Endothelial cell of umbilical vein (primary cell): Measurements from ENCODE around the gene MRGPRD. TPM values are rescaled to one million over a fixed set of nuclear protein-coding genes. Genes with fewer than 3 reads are reported as not detected.

Experiments
- BruUV-seq: library from RNA; stranded (reverse); fragments of 400-500 nt; replicated peaks from 2 replicates; lab custom pipeline; 2021; lab: Mats Ljungman, UMichigan
- CTCF ChIA-PET: fragments of 300-600, 350-600 bp; sonication (Branson Sonifier 250); formaldehyde crosslinking; loops from one replicate; lab custom pipeline; 2021; ENCODE audit warnings: antibody characterized with exemption, inconsistent platforms; lab: Charles Lee
- POLR2A ChIA-PET: fragments of 300-600, 350-600 bp; sonication (Branson Sonifier 250); formaldehyde crosslinking; loops from one replicate; lab custom pipeline; 2021; ENCODE audit warnings: antibody characterized with exemption, inconsistent platforms; lab: Charles Lee
- DNase-seq: peaks from one replicate; pipeline ENCODE4 v3.0.0-alpha.2; 2011; ENCODE audit warnings: low read depth, low spot score
- FAIRE-seq: peaks from 2 replicates; lab custom pipeline; 2011; peaks lifted over from hg19 to GRCh38; lab: Jason Lieb, UNC
- H2AFZ ChIP-seq: 2 replicates; pipeline ENCODE4 v1.6.0; 2012; ENCODE audit warnings: low read depth, low read length, control low read depth, inconsistent platforms
- H3K27ac ChIP-seq: 2 replicates; pipeline ENCODE4 v1.5.1; 2011; ENCODE audit warnings: low read depth, mild to moderate bottlenecking, control low read depth, low read length, moderate library complexity; ENCODE audit not compliant: insufficient read depth
- H3K27me3 ChIP-seq, 2 experiments: 2 replicates each; pipeline versions ENCODE4 v1.6.0 to v1.6.1; 2011; ENCODE audit warnings: low read length in 2 of 2, mixed read lengths in 1 of 2; ENCODE audit not compliant: control insufficient read depth in 2 of 2, insufficient read depth in 2 of 2
- H3K36me3 ChIP-seq, 2 experiments: 2 replicates in 1 of 2; 3 replicates in 1 of 2; pipeline ENCODE4 v1.5.1; 2011; ENCODE audit warnings: low read length in 2 of 2, mild to moderate bottlenecking in 1 of 2, moderate library complexity in 1 of 2; ENCODE audit not compliant: control insufficient read depth in 2 of 2, insufficient read depth in 2 of 2; ENCODE audit errors: extremely low read depth in 1 of 2
- H3K4me1 ChIP-seq: 3 replicates; pipeline ENCODE4 v1.5.1; 2011; ENCODE audit warnings: mild to moderate bottlenecking, low read length; ENCODE audit not compliant: control insufficient read depth, insufficient read depth; ENCODE audit errors: extremely low read depth
- H3K4me2 ChIP-seq: 2 replicates; pipeline ENCODE4 v1.6.1; 2011; ENCODE audit warnings: low read length, control low read depth, mixed read lengths; ENCODE audit not compliant: insufficient read depth
- H3K4me3 ChIP-seq, 3 experiments: fragments of 200-600 bp in 1 of 3; sonication (generic), shearing (Covaris generic) in 1 of 3; replicated peaks in 1 of 3; 2 replicates each; pipeline ENCODE4 v1.5.1; 2011 to 2016; ENCODE audit warnings: control low read depth in 3 of 3, low read length in 3 of 3, mild to moderate bottlenecking in 2 of 3, inconsistent platforms in 1 of 3, low read depth in 1 of 3, moderate library complexity in 1 of 3; ENCODE audit not compliant: insufficient read depth in 1 of 3
- H3K79me2 ChIP-seq: 2 replicates; pipeline ENCODE4 v1.6.0; 2012; ENCODE audit warnings: low read length, inconsistent platforms; ENCODE audit not compliant: control insufficient read depth, insufficient read depth
- H3K9ac ChIP-seq: replicated peaks from 2 replicates; pipeline ENCODE3; 2011; ENCODE audit warnings: low read length, control low read depth; ENCODE audit not compliant: insufficient read depth; ENCODE audit errors: extremely low read depth
- H3K9me1 ChIP-seq: replicated peaks from 3 replicates; pipeline ENCODE4 v1.6.0; 2011; ENCODE audit warnings: mild to moderate bottlenecking, low read length; ENCODE audit not compliant: control insufficient read depth, insufficient read depth; ENCODE audit errors: extremely low read depth
- H3K9me3 ChIP-seq: replicated peaks from 2 replicates; pipeline ENCODE4 v1.5.1; 2012; ENCODE audit warnings: low read length, inconsistent platforms; ENCODE audit not compliant: control insufficient read depth, insufficient read depth
- H4K20me1 ChIP-seq: replicated peaks from 2 replicates; pipeline ENCODE3; 2011; ENCODE audit warnings: mild to moderate bottlenecking, low read length; ENCODE audit not compliant: control insufficient read depth, insufficient read depth; ENCODE audit errors: extremely low read depth
- EZH2 ChIP-seq: IDR thresholded peaks from 2 replicates; pipeline ENCODE4 v1.6.1; 2012; ENCODE audit warnings: borderline replicate concordance, low read depth, mild to moderate bottlenecking, moderate library complexity, low read length, inconsistent platforms; ENCODE audit not compliant: severe bottlenecking
- FOS ChIP-seq: IDR thresholded peaks from 2 replicates; pipeline ENCODE4 v1.6.1; 2011; ENCODE audit warnings: mild to moderate bottlenecking, low read length, moderate library complexity, borderline replicate concordance; ENCODE audit not compliant: insufficient read depth
- GATA2 ChIP-seq: IDR thresholded peaks from 2 replicates; pipeline ENCODE4 v1.7.0; 2011; ENCODE audit warnings: low read depth, mild to moderate bottlenecking, moderate library complexity, mixed read lengths, low read length; ENCODE audit not compliant: insufficient read length, insufficient read depth
- JUN ChIP-seq: IDR thresholded peaks from 2 replicates; pipeline ENCODE4 v1.6.1; 2011; ENCODE audit warnings: borderline replicate concordance, low read depth; ENCODE audit not compliant: insufficient read length, insufficient read depth
- MYC ChIP-seq: IDR thresholded peaks from one replicate; pipeline ENCODE4 v1.6.1; 2011; ENCODE audit warnings: mild to moderate bottlenecking, low read depth, low read length
- POLR2A ChIP-seq: IDR thresholded peaks from 2 replicates; pipeline ENCODE4 v1.6.1; 2012; ENCODE audit warnings: low read depth, mild to moderate bottlenecking, control low read depth, low read length
- POLR2AphosphoS5 ChIP-seq: IDR thresholded peaks from 2 replicates; pipeline ENCODE4 v1.6.1; 2012; ENCODE audit warnings: low read depth, mild to moderate bottlenecking, control low read depth, low read length, moderate library complexity; ENCODE audit not compliant: insufficient read depth
- dilution Hi-C: fragments of 300-500 bp; cut with MboI; formaldehyde crosslinking; loops from one replicate; pipeline ENCODE4 v1.15.0; 2019; ENCODE audit warnings: low sequenced_read_pairs; ENCODE audit not compliant: extremely low pct_ligation_motif_present
- intact Hi-C: fragments of 100-400 bp; cut with micrococcal nuclease; formaldehyde crosslinking; loops from one replicate; pipeline ENCODE4 v1.10.0; 2022
- polyA plus RNA-seq, 4 experiments: library from polyadenylated mRNA; depleted of rRNA in 3 of 4; stranded (reverse) in 3 of 4; unstranded in 1 of 4; fragments of >200 nt; gene quantifications; 2 replicates each; pipeline versions ENCODE4 v1.2.1 to v1.2.3, GENCODE V29; 2011 to 2012; ENCODE audit warnings: missing spikeins in 1 of 4
- total RNA-seq: library from RNA; stranded (reverse); gene quantifications from 2 replicates; pipeline ENCODE4 v1.2.3, GENCODE V29; 2021
- TF ChIP-seq, protein P1 (sequence below), 2 donors: IDR thresholded peaks; 1 replicate in 1 of 2; 2 replicates in 1 of 2; pipeline ENCODE4 v1.5.1; 2011; ENCODE audit warnings: low read length in 2 of 2, mild to moderate bottlenecking in 2 of 2, moderate library complexity in 2 of 2, control low read depth in 1 of 2, inconsistent platforms in 1 of 2, low read depth in 1 of 2; ENCODE audit not compliant: insufficient read depth in 1 of 2; ENCODE audit errors: extremely low read depth in 1 of 2
- TF ChIP-seq, protein P2 (sequence below): IDR thresholded peaks from 2 replicates; pipeline ENCODE4 v1.6.1; 2011; ENCODE audit not compliant: insufficient read depth, insufficient read length

The MRGPRD gene
- total and polyA plus RNA-seq, 2 donors (not counting 3 experiments of a cell fraction or from before 2014, with no cell fraction given), result not detected

DNA sequence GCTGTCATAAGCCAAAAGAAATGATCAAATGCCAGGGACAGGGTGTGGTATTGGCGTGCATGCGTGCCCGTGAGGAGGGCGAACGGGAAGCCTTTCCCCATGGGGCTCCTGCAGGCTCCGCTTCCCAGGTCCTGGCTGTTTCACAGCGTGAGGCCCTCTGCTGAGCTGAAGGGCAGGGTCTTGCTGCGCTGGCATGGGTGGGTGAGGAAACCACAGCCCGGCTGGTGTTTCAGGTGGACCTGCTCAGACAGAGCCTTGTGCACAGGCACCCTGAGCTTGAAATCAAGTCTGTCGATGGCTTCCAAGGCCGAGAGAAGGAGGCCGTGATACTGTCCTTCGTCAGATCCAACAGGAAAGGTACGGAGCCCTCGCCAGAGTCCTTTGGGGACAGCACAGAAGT is 45.7 kb downstream of the MRGPRD start:
- no peak for DNase-seq
- no peak for FAIRE-seq
- H3K9ac ChIP-seq, result no peak overlapping the region
- no peaks in the 10 kb centered on the region for H3K9me3 ChIP-seq
- intact Hi-C loops, result no loop called here
- dilution Hi-C loops, result no loop called here
- H3K27me3 ChIP-seq, result no peaks in the 10 kb centered on the region
- TF ChIP-seq JUN (no peak), MYC (no peak), FOS (no peak), POLR2AphosphoS5 (no peak), GATA2 (no peak), POLR2A (no peak), EZH2 (no peak)
- TF ChIP-seq, protein P1, sequence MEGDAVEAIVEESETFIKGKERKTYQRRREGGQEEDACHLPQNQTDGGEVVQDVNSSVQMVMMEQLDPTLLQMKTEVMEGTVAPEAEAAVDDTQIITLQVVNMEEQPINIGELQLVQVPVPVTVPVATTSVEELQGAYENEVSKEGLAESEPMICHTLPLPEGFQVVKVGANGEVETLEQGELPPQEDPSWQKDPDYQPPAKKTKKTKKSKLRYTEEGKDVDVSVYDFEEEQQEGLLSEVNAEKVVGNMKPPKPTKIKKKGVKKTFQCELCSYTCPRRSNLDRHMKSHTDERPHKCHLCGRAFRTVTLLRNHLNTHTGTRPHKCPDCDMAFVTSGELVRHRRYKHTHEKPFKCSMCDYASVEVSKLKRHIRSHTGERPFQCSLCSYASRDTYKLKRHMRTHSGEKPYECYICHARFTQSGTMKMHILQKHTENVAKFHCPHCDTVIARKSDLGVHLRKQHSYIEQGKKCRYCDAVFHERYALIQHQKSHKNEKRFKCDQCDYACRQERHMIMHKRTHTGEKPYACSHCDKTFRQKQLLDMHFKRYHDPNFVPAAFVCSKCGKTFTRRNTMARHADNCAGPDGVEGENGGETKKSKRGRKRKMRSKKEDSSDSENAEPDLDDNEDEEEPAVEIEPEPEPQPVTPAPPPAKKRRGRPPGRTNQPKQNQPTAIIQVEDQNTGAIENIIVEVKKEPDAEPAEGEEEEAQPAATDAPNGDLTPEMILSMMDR (IDR thresholded peaks at IDR 0.05; ENCODE audit: extremely low read depth in 1 of 2, insufficient read depth in 1 of 2, low read depth in 1 of 2, low read length in 2 of 2), result no peak
- TF ChIP-seq, protein P2, sequence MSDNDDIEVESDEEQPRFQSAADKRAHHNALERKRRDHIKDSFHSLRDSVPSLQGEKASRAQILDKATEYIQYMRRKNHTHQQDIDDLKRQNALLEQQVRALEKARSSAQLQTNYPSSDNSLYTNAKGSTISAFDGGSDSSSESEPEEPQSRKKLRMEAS, result no peak
- H3K36me3 ChIP-seq, result peaks cover 0 to 52% of the 10 kb centered on the region in 2 experiments
- H3K79me2 ChIP-seq, result no peaks in the 10 kb centered on the region
- H4K20me1 ChIP-seq, result no peaks in the 10 kb centered on the region
- no peak overlapping the region for H3K4me3 ChIP-seq
- no peak overlapping the region for H3K27ac ChIP-seq
- no peak overlapping the region for H3K4me2 ChIP-seq
- H2AFZ ChIP-seq, result no peak overlapping the region
- CTCF ChIA-PET, result interaction anchor here (1.4 kb wide), 1 partner anchor 109 kb away, joined by 3 read pairs; no protein-coding TSS in a partner anchor
- POLR2A ChIA-PET, result no interaction called here
- BruUV-seq, result no TSS peak
- no peaks in the 10 kb centered on the region for H3K9me1 ChIP-seq
- H3K4me1 ChIP-seq, result no peaks in the 10 kb centered on the region
